Astrocyte (in vitro differentiated cells and primary cell): Measurements from ENCODE around the gene ST6GAL2. TPM values are rescaled to one million over a fixed set of nuclear protein-coding genes. Genes with fewer than 3 reads are reported as not detected.

Source experiments
- DNase-seq: peaks from one replicate; pipeline ENCODE4 v3.0.0-alpha.2; 2010; ENCODE audit warnings: low read depth
- FAIRE-seq: peaks from 2 replicates; lab custom pipeline; 2011; peaks lifted over from hg19 to GRCh38; lab: Jason Lieb, UNC
- H2AFZ ChIP-seq: 2 replicates; pipeline ENCODE4 v1.6.0; 2012; ENCODE audit warnings: low read depth, low read length, inconsistent platforms
- H3K27ac ChIP-seq: 2 replicates; pipeline ENCODE4 v1.5.1; 2011; ENCODE audit warnings: low read depth, low read length, inconsistent platforms
- H3K27me3 ChIP-seq: 2 replicates; pipeline ENCODE4 v1.6.0; 2011; ENCODE audit warnings: low read length, inconsistent platforms; ENCODE audit not compliant: insufficient read depth
- H3K36me3 ChIP-seq: 2 replicates; pipeline ENCODE4 v1.5.1; 2011; ENCODE audit warnings: low read length, inconsistent platforms; ENCODE audit not compliant: insufficient read depth
- H3K4me1 ChIP-seq: 2 replicates; pipeline ENCODE4 v1.5.1; 2011; ENCODE audit warnings: low read length, inconsistent platforms; ENCODE audit not compliant: insufficient read depth
- H3K4me2 ChIP-seq: 2 replicates; pipeline ENCODE4 v1.6.0; 2012; ENCODE audit warnings: low read length, inconsistent platforms
- H3K4me3 ChIP-seq: 2 replicates; pipeline ENCODE4 v1.5.1; 2011; ENCODE audit warnings: low read depth, mild to moderate bottlenecking, low read length, inconsistent platforms; ENCODE audit not compliant: insufficient read depth
- H3K79me2 ChIP-seq: 2 replicates; pipeline ENCODE4 v1.6.0; 2012; ENCODE audit warnings: mild to moderate bottlenecking, low read length, inconsistent platforms; ENCODE audit not compliant: insufficient read depth
- H3K9ac ChIP-seq: 2 replicates; pipeline ENCODE4 v1.6.0; 2012; ENCODE audit warnings: mild to moderate bottlenecking, low read length, inconsistent platforms
- H3K9me3 ChIP-seq: 2 replicates; pipeline ENCODE4 v1.5.1; 2012; ENCODE audit warnings: low read depth, mild to moderate bottlenecking, low read length, inconsistent platforms; ENCODE audit not compliant: insufficient read depth
- H4K20me1 ChIP-seq: 2 replicates; pipeline ENCODE4 v1.6.0; 2012; ENCODE audit warnings: low read length, inconsistent platforms; ENCODE audit not compliant: insufficient read depth
- H3K27ac Mint-ChIP-seq: one replicate; pipeline ENCODE4 v1.8.0; 2021; ENCODE audit warnings: mild to moderate bottlenecking, mixed read lengths; ENCODE audit not compliant: unreplicated experiment
- H3K27me3 Mint-ChIP-seq: one replicate; pipeline ENCODE4 v1.8.0; 2021; ENCODE audit warnings: low read depth, mixed read lengths; ENCODE audit not compliant: unreplicated experiment
- H3K36me3 Mint-ChIP-seq: one replicate; pipeline ENCODE4 v1.8.0; 2021; ENCODE audit warnings: low read depth, mixed read lengths; ENCODE audit not compliant: unreplicated experiment
- H3K4me1 Mint-ChIP-seq: one replicate; pipeline ENCODE4 v1.8.0; 2021; ENCODE audit warnings: low read depth, mixed read lengths; ENCODE audit not compliant: unreplicated experiment
- H3K4me3 Mint-ChIP-seq: one replicate; pipeline ENCODE4 v1.8.0; 2021; ENCODE audit warnings: mild to moderate bottlenecking, moderate library complexity, mixed read lengths; ENCODE audit not compliant: unreplicated experiment
- H3K9me3 Mint-ChIP-seq: one replicate; pipeline ENCODE4 v1.8.0; 2021; ENCODE audit warnings: mild to moderate bottlenecking, mixed read lengths; ENCODE audit not compliant: unreplicated experiment
- EZH2 ChIP-seq: IDR thresholded peaks from 2 replicates; pipeline ENCODE4 v1.6.1; 2012; ENCODE audit warnings: mild to moderate bottlenecking, low read length, inconsistent platforms; ENCODE audit not compliant: insufficient read depth
- total RNA-seq: library from RNA; stranded (reverse); gene quantifications from 2 replicates; pipeline ENCODE4 v1.2.1, GENCODE V29; 2021
- TF ChIP-seq, protein P1 (sequence below): IDR thresholded peaks from 2 replicates; pipeline ENCODE4 v1.5.1; 2011; ENCODE audit warnings: low read depth, mild to moderate bottlenecking, inconsistent platforms, low read length, moderate library complexity; ENCODE audit not compliant: insufficient read depth

Gene ST6GAL2
- total RNA-seq, 1 donor from 2014 or later = 59.8 TPM

DNA sequence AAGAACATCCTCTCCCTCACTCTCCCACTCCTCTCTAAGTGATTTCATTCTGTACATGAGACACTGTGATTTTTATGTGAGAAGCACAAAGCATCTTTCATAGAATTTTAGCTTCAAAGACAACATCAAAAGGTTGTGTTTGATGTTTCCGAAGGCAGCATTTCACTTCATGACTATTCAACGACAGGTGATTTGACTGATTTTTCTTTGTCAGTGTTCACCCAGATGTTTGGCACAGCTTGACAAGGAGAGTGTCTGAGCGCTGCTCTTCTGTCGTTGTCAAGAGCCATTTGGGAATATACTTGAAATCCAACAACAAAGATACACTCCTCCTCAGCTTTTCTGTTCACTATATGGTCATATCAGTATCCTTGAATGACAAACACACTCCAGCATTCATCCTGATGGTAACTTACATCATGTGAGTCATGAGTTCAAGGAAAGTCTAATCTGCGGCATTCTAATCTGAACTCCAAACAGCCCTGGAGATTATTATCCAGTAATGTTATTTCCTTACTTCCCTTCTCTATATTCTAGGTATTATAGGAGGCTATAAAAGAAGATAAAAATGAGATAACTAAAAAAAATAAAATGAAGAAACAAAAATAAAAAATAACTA is 45.9 kb upstream of the ST6GAL2 start:
- Histone ChIP-seq H2AFZ (no peak overlapping the region), H3K4me3 (no peak overlapping the region), H3K79me2 (no peaks in the 10 kb centered on the region), H3K9me3 (no peaks in the 10 kb centered on the region), H3K27me3 (no peaks in the 10 kb centered on the region), H3K36me3 (no peaks in the 10 kb centered on the region), H3K9ac (no peak overlapping the region), H3K4me2 (no peak overlapping the region), H3K4me1 (no peaks in the 10 kb centered on the region), H3K27ac (no peak overlapping the region), H4K20me1 (no peaks in the 10 kb centered on the region)
- H3K4me3 Mint-ChIP-seq = no peak overlapping the region
- TF ChIP-seq, protein P1, sequence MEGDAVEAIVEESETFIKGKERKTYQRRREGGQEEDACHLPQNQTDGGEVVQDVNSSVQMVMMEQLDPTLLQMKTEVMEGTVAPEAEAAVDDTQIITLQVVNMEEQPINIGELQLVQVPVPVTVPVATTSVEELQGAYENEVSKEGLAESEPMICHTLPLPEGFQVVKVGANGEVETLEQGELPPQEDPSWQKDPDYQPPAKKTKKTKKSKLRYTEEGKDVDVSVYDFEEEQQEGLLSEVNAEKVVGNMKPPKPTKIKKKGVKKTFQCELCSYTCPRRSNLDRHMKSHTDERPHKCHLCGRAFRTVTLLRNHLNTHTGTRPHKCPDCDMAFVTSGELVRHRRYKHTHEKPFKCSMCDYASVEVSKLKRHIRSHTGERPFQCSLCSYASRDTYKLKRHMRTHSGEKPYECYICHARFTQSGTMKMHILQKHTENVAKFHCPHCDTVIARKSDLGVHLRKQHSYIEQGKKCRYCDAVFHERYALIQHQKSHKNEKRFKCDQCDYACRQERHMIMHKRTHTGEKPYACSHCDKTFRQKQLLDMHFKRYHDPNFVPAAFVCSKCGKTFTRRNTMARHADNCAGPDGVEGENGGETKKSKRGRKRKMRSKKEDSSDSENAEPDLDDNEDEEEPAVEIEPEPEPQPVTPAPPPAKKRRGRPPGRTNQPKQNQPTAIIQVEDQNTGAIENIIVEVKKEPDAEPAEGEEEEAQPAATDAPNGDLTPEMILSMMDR = no peak
- no peak for TF ChIP-seq EZH2
- H3K27ac Mint-ChIP-seq = no peak overlapping the region
- DNase-seq = no peak
- peak; percentile 29 for FAIRE-seq
- H3K4me1 Mint-ChIP-seq = peaks cover 6% of the 10 kb centered on the region
- H3K36me3 Mint-ChIP-seq = no peaks in the 10 kb centered on the region
- H3K9me3 Mint-ChIP-seq = no peaks in the 10 kb centered on the region
- H3K27me3 Mint-ChIP-seq = no peaks in the 10 kb centered on the region

DNA sequence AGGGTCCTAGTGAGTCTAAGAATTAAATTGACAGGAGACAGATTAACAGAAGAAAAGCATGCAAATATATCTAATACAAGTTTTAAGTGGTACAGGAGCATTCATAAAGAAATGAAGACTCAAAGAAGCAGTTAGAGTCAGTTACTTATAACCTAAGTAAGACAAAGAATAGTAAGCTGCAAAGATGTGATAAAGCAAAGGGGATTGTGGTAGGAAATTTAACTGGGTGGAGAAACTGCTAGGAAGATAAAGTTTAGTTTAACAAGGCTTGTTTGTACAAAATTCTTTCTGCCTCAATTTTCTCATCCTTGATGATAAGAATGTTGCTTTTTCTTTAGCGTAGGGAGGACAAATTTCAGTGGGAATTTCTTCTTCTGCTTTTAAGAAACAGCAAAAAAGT is 35.5 kb upstream of the ST6GAL2 start:
- FAIRE-seq (no peak), DNase-seq (no peak)
- Histone ChIP-seq H3K27ac (no peak overlapping the region), H3K9ac (no peak overlapping the region), H2AFZ (no peak overlapping the region), H3K27me3 (no peaks in the 10 kb centered on the region), H4K20me1 (no peaks in the 10 kb centered on the region), H3K79me2 (no peaks in the 10 kb centered on the region), H3K4me2 (no peak overlapping the region), H3K4me3 (no peak overlapping the region), H3K36me3 (no peaks in the 10 kb centered on the region), H3K9me3 (no peaks in the 10 kb centered on the region), H3K4me1 (no peaks in the 10 kb centered on the region)
- H3K4me3 Mint-ChIP-seq = no peak overlapping the region
- no peak for TF ChIP-seq EZH2
- TF ChIP-seq, protein P1 = no peak
- peaks cover under 1% of the 10 kb centered on the region for H3K36me3 Mint-ChIP-seq
- H3K27ac Mint-ChIP-seq = no peak overlapping the region
- H3K4me1 Mint-ChIP-seq = no peaks in the 10 kb centered on the region
- peaks cover 6% of the 10 kb centered on the region for H3K9me3 Mint-ChIP-seq
- H3K27me3 Mint-ChIP-seq = no peaks in the 10 kb centered on the region

DNA sequence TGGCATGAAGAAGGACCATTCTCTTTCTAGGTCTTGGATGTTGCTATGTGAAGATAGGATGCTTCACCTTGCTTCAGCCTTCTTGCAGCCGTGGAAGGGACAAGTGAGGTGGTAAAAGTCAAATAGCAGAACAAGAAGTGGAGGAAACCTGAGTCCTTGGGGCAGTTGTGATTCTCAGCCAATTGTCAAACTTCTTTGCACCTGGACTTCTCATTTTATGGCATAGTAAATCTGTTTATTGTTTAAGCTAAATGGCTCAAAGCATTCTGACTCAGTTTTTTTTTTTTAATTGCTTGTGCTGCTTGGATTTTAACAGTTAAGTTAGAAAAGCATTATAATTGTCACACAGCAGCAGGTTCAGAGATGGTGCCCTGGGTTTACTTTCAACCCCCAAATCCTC is 33.0 kb upstream of the ST6GAL2 start:
- H3K27ac Mint-ChIP-seq = no peak overlapping the region
- Histone ChIP-seq H2AFZ (no peak overlapping the region), H3K27ac (no peak overlapping the region), H3K9ac (no peak overlapping the region), H4K20me1 (no peaks in the 10 kb centered on the region), H3K4me2 (no peak overlapping the region), H3K9me3 (no peaks in the 10 kb centered on the region), H3K4me1 (no peaks in the 10 kb centered on the region), H3K36me3 (no peaks in the 10 kb centered on the region), H3K27me3 (no peaks in the 10 kb centered on the region), H3K79me2 (no peaks in the 10 kb centered on the region), H3K4me3 (no peak overlapping the region)
- H3K27me3 Mint-ChIP-seq = no peaks in the 10 kb centered on the region
- H3K4me1 Mint-ChIP-seq = no peaks in the 10 kb centered on the region
- no peak for DNase-seq
- TF ChIP-seq EZH2 = no peak
- TF ChIP-seq, protein P1 = no peak
- no peaks in the 10 kb centered on the region for H3K36me3 Mint-ChIP-seq
- FAIRE-seq = no peak
- no peak overlapping the region for H3K4me3 Mint-ChIP-seq
- H3K9me3 Mint-ChIP-seq = no peaks in the 10 kb centered on the region
